Measurements from ENCODE around the gene ZC3H10.

GRCh38 chr12:56158926-56159461 lies 40.9 kb downstream of the ZC3H10 start:
- TF ChIP-seq CTCF (conservative IDR thresholded peaks at IDR 0.05 in 1 of 2, IDR thresholded peaks at IDR 0.05 in 1 of 2; ENCODE audit: extremely low read depth in 1 of 2, insufficient read depth in 1 of 2, low read depth in 1 of 2, low read length in 2 of 2) (no peak), EZH2 (IDR thresholded peaks at IDR 0.05; ENCODE audit: borderline replicate concordance, low read length) (no peak)

All from mammary epithelial cell (primary cell).